Activated naive CD8-positive, alpha-beta T cell treated with anti-CD3 and anti-CD28 coated beads for 36 hours (primary cell): ENCODE results near the gene THY1. TPM values are rescaled to one million over a fixed set of nuclear protein-coding genes. Genes with fewer than 3 reads are reported as not detected.
"Not testable (repeated sequence)": the region's sequence is repeated elsewhere in the genome, so short reads cannot be mapped to it uniquely, and the experiment has no call there.

Experiments used
- DNase-seq: peaks from one replicate; pipeline ENCODE4 v3.0.0; 2021
- H3K27ac Mint-ChIP-seq: one replicate; pipeline ENCODE4 v1.8.0; 2022; ENCODE audit warnings: mild to moderate bottlenecking, moderate library complexity, mixed read lengths
- H3K27me3 Mint-ChIP-seq: one replicate; pipeline ENCODE4 v1.8.0; 2022; ENCODE audit warnings: mild to moderate bottlenecking, mixed read lengths
- H3K36me3 Mint-ChIP-seq: one replicate; pipeline ENCODE4 v1.8.0; 2021; ENCODE audit warnings: mild to moderate bottlenecking, mixed read lengths
- H3K4me1 Mint-ChIP-seq: one replicate; pipeline ENCODE4 v1.8.0; 2021; ENCODE audit warnings: mixed read lengths
- H3K4me3 Mint-ChIP-seq: one replicate; pipeline ENCODE4 v1.8.0; 2022; ENCODE audit warnings: mild to moderate bottlenecking, moderate library complexity, mixed read lengths
- H3K9me3 Mint-ChIP-seq: one replicate; pipeline ENCODE4 v1.8.0; 2022; ENCODE audit warnings: mixed read lengths
- total RNA-seq, 2 experiments: library from RNA; stranded (reverse); gene quantifications; one replicate each; pipeline ENCODE4 v1.2.3, GENCODE V29; 2021

THY1 gene
- total RNA-seq, result under 1 TPM in 1 of 2 experiments, not detected in 1; 0.30 TPM

DNA sequence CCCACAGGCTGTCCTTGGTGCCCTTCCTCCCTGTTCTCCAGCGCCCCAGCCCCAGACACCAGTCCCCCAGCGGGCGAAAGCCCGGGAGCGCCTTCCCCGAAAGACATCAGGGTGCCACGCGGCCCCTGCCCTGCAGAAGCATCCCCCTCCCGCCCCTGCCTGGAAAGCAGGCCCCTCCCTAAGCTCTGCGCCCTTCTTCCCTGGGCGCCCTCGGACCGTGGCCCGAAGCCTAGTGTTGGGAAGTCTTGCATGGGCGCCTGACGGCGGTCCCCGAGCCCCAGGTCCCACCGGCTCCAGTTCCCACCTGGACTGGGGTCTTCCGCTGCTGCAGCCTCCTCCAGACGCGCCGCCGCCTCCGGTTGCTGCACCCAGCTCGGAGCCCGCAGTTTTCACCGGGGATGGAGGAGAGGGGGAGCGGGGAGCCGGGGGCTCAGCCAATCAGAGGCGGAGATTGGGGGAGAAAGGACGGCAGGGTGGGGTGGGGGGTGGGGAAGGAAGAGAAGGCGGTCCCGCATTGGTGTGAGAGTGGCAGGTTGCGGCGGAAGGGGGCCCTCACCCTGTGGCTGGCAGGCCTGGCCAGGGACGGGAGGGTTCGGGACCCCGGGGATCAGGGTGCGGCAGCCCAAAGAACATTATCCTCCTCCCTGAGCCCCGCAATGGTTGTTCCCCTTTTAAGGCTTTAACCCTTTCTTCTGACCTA is at the start of gene THY1:
THY1 (minus strand) TSS at position 364 of the 700 bp plus-strand sequence. CDS start 2,267 bp downstream, outside the sequence.
- Mint-ChIP-seq H3K9me3 (no peaks in the 10 kb centered on the region), H3K4me3 (peak within 1 kb of the TSS; percentile 29), H3K27me3 (peaks cover 58% of the 10 kb centered on the region), H3K4me1 (peaks cover 10% of the 10 kb centered on the region), H3K36me3 (no peaks in the 10 kb centered on the region), H3K27ac (no peak within 1 kb of the TSS)
- no peak for DNase-seq

DNA sequence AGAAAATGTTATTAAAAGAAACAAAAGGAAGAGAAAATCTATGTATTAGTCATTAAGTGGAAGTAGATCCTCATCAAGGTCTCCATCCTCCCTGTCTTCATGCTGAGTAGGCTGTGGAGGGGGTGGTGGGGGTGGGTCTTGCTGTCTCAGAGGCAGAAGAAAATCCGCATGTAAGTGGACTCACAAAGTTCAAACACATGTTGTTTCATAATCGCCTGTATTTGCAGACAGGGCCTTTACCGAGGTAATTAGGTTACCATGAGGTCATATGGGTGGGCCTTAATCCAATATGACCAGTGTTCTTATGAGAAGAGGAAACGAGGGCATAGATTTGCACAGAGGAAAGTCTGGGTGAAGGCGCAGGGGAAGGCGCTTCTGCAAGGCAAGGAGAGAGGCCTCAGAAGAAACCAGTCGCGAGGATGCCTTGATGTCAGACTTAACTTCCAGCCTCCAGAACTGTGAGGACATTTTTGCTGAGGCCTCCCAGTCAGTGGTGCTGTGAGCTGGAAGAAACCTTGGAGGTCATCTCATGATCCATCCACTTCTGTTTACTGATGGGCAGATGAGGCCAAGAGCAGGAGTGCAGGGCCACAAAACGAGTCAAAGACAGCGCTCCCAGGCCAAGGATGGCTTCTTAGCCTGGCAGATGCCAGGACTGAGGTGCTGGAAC is 49.3 kb upstream of the THY1 start:
- no peak for DNase-seq
- H3K36me3 Mint-ChIP-seq, result peaks cover 3% of the 10 kb centered on the region
- H3K27ac Mint-ChIP-seq, result no peak overlapping the region
- H3K4me1 Mint-ChIP-seq, result no peaks in the 10 kb centered on the region
- H3K4me3 Mint-ChIP-seq, result no peak overlapping the region
- peaks cover 9% of the 10 kb centered on the region for H3K9me3 Mint-ChIP-seq
- H3K27me3 Mint-ChIP-seq, result peaks cover 49% of the 10 kb centered on the region

DNA sequence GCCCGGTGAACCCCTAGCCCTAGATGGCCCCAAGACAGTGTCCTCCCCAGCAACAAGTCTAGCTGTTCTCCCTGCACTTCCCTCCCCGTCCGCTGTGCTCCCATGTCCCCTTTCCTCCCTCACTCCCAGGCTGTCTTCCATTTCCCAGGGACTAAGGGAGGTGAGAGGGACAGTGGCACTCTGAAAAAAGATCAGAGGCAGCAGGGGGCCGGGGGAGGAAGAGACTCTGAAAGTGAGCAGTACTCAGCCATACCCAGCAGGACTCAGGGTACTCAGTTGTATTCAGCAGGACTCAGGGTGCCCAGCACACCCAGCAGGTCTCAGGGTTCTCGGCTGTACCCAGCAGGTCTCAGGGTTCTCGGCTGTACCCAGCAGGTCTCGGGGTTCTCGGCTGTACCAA is 48.4 kb upstream of the THY1 start:
- Mint-ChIP-seq H3K4me3 (no peak overlapping the region), H3K4me1 (no peaks in the 10 kb centered on the region), H3K9me3 (peaks cover 17% of the 10 kb centered on the region), H3K27ac (no peak overlapping the region), H3K36me3 (peaks cover 5% of the 10 kb centered on the region), H3K27me3 (peaks cover 57% of the 10 kb centered on the region)
- DNase-seq, result no peak

DNA sequence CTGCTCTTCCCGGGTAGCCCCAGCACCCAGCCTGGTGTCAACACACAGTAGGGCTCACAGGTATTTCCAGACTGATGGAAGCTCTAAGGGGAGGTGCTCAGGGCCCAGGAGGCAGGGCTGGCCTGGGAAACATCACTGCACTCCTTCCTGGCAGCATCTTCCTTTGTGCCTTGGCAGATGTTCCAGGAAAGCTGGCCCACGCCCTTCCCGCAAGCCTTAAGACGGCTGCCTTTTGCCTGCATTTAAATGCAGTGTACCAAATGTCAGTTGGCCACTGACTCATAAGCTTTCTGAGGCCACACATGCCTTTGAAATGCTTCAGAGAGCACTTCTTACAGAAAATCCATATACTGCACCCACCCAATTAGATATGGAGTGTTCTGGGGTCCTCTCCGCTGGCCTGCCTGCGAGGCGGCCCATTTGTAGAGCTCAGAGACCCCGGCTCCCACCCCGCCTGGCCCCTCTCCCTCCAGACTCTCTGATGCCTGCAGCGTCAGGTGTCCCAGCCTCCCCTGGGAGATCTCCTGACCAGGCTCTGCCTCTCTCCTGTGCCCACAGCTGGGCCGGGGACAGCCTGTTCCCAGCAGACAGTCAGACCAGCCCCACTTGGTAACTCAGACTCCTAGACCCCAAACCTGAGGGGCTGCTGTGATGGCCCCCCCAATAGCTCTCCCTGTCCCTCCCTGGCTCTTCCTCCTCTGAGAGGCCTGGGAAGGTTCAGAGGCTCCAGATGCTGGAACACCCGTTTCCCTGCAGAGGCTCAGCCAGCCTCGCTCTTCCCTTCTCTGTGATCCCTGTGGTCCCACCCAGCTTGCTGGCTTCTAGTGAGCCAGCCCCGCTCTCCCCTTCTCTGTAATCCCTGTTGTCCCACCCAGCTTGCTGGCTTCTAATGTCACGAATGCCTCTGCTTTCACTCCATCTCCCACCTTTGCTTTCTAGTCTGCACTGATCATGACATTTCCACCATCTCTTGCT is 47.6 kb upstream of the THY1 start:
- Mint-ChIP-seq H3K9me3 (peaks cover 22% of the 10 kb centered on the region), H3K27me3 (peaks cover 56% of the 10 kb centered on the region), H3K4me3 (no peak overlapping the region), H3K27ac (no peak overlapping the region), H3K36me3 (peaks cover 5% of the 10 kb centered on the region), H3K4me1 (no peaks in the 10 kb centered on the region)
- no peak for DNase-seq

DNA sequence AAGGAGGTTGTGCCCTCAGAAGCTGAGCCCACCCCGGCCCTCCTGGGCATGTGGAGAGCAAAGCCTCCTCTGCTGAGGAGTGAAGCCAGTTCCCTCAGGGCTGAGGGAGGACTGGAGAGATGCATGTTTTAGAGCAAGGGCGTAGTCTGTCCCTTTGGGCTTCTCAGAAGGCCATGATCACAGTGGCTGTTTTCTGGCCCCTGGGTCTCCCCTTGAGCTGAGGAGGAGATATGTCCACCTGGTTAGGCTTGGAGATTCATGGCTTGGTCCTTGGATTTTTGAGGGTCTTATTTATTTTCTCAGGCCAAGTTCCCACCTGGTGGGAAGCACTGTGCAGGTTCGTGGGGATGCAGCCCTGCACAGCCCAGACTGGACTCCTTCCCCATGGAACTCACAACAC is 46.5 kb upstream of the THY1 start:
- H3K4me3 Mint-ChIP-seq, result no peak overlapping the region
- peaks cover 32% of the 10 kb centered on the region for H3K9me3 Mint-ChIP-seq
- H3K27me3 Mint-ChIP-seq, result peaks cover 59% of the 10 kb centered on the region
- no peak for DNase-seq
- H3K36me3 Mint-ChIP-seq, result peaks cover 5% of the 10 kb centered on the region
- H3K27ac Mint-ChIP-seq, result no peak overlapping the region
- no peaks in the 10 kb centered on the region for H3K4me1 Mint-ChIP-seq

DNA sequence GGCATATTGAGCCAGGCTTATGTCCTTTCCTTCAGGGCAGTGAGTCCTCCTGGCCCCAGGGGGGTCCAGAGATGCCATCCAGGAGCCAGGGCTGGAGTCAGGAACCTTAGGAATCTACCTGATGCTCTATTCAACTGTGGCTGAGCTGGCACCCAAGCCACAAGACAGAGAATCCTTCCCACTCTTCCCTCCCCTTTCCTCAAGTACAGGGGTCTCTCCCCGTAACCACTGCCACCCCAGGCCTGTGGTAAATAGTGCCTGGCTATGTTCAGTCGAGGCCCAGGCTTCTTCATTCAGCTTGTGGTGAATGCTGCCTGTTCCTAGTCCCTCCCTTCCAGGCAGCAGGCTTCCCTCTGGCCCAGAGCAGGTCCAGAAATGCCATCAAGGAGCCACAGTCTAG is 45.5 kb upstream of the THY1 start:
- no peaks in the 10 kb centered on the region for H3K4me1 Mint-ChIP-seq
- H3K9me3 Mint-ChIP-seq, result peaks cover 34% of the 10 kb centered on the region
- no peak overlapping the region for H3K27ac Mint-ChIP-seq
- peaks cover 5% of the 10 kb centered on the region for H3K36me3 Mint-ChIP-seq
- H3K4me3 Mint-ChIP-seq, result no peak overlapping the region
- peaks cover 64% of the 10 kb centered on the region for H3K27me3 Mint-ChIP-seq
- DNase-seq, result no peak

DNA sequence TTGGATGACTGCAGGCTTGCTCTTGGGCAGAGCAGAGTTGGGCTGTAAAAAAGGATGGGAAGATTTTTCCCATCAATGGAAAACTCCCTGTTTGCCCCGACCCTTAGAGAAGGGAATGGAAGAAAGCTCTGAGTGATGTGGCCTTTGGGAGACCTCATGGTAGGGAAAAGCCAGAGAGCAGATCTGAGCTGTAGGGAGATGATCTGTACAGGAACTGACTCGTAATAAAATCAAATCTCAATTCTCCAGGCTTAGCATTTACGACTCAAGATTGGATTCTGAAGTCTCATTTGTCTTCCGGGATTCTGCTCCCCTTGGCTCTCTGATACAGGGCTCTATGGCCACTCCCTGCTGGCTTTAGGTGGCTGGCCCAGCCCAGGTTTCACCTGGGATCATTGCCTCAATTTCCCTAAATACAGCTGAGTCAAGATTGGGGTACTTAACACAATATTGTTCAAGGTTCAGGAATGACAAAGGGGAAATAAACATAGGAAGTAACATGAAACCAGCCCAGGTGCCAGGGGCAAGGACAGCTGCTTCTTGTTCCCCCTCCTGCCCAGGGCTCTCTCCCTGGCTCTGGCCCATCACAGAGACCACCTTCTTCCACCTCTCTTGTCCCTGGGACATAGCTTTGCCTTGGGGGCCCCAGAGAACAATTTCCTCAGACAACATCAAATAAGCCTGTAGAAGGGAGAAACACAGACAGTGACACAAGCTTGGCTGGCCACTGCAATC is 38.4 kb upstream of the THY1 start:
- Mint-ChIP-seq H3K4me3 (no peak overlapping the region), H3K36me3 (no peaks in the 10 kb centered on the region), H3K27ac (no peak overlapping the region), H3K9me3 (peaks cover 19% of the 10 kb centered on the region), H3K27me3 (peaks cover 48% of the 10 kb centered on the region), H3K4me1 (no peaks in the 10 kb centered on the region)
- no peak for DNase-seq

DNA sequence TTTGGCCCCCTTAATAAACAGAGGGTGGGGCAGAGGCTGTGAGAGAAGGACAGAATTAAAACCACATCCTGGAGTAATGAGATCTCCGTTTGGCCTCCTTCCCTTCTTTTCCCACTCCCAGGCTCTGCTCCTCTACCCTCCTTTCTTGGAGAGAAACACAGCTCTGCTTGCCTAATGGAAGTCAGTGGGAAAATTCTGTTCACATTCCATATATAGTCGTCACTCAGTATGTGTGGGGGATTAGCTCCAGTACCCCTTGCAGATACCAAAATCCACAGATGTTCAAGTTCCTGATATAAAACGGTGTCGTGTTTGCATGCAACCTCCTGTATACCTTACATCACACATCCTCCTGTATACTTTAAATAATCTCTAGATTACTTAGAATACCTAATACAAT is 37.6 kb upstream of the THY1 start:
- no peak overlapping the region for H3K4me3 Mint-ChIP-seq
- no peaks in the 10 kb centered on the region for H3K4me1 Mint-ChIP-seq

DNA sequence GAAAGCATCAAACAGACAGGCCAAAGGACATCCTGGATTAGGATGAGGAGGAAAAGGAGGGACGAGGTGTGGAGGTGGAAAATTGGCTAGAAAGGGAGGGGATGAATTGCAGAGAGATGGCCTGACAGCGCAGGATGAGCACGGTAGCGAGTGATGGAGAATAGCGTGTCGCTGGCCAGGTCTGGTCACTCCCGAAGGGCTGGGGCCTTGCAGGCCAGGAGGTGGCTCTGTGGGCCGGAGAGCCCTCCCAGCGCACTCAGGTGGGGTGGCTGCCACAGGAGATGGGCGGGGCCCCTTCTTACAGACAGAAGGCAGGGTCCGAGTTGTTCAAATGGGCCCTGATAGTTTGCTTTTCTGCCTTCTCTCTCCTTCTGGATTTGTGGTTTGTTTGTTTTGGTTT is 37.1 kb upstream of the THY1 start:
- H3K27me3 Mint-ChIP-seq, result peaks cover 42% of the 10 kb centered on the region
- no peak for DNase-seq
- no peak overlapping the region for H3K27ac Mint-ChIP-seq

More for the DNA sequence above, 37.6 kb upstream of the THY1 start:
- Mint-ChIP-seq H3K9me3 (peaks cover 13% of the 10 kb centered on the region), H3K36me3 (no peaks in the 10 kb centered on the region), H3K27me3 (peaks cover 43% of the 10 kb centered on the region), H3K27ac (no peak overlapping the region)
- no peak for DNase-seq

DNA sequence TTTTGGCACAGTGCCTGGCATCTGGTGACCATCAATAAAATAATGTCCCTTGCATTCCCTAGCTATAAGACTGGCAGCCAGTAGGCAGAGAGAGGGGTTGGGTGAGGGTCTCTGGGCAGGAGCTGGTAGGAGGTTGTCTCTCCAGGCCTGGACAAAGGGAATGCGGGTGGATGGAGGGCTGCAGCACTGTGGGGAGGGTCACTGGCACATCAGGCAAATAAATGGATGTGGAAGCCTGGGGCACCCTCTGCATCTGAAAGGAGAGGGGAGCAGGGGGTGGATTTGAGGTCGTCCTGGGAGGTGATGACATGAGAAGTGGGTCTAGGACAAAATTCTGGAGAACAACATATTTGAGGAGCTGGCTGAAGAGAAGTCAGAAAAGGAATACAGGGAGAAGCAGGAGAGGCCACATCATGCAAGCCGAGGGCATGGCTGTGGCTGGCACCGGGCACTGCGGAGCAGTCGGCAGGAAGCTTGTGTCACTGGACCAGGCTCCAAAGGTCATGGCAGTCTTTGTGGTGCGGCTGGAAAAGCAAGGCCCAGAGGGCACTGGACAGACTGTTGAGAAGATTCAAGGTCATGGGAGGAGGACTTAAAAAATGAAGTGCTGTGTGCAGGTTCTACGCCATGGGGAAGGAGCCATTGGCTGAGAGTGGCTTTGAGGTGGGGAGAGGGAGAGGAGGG is 36.5 kb upstream of the THY1 start:
- Mint-ChIP-seq H3K27ac (no peak overlapping the region), H3K27me3 (peaks cover 36% of the 10 kb centered on the region), H3K4me1 (no peaks in the 10 kb centered on the region), H3K36me3 (no peaks in the 10 kb centered on the region), H3K4me3 (no peak overlapping the region), H3K9me3 (peaks cover 2% of the 10 kb centered on the region)
- no peak for DNase-seq

More for the DNA sequence above, 37.1 kb upstream of the THY1 start:
- Mint-ChIP-seq H3K9me3 (peaks cover 9% of the 10 kb centered on the region), H3K4me1 (no peaks in the 10 kb centered on the region), H3K36me3 (no peaks in the 10 kb centered on the region), H3K4me3 (no peak overlapping the region)

DNA sequence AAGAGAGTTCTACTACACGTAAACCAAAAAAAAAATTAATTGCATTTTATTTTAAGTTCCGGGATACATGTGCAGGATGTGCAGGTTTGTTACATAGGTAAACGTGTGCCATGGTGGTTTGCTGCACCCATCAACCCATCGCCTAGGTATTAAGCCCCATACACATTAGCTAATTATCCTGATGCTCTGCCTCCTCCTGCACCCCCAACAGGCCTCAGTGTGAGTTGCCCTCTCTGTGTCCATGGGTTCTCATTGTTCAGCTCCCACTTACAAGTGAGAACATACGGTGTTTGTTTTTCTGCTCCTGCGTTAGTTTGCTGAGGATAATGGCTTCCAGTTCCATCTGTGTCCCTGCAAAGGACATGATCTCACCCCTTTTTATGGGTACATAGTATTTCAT is 32.7 kb upstream of the THY1 start:
- not testable (repeated sequence) for H3K4me1 Mint-ChIP-seq, H3K9me3 Mint-ChIP-seq, H3K27ac Mint-ChIP-seq, DNase-seq, H3K4me3 Mint-ChIP-seq, H3K36me3 Mint-ChIP-seq
- peaks cover 29% of the 10 kb centered on the region for H3K27me3 Mint-ChIP-seq

DNA sequence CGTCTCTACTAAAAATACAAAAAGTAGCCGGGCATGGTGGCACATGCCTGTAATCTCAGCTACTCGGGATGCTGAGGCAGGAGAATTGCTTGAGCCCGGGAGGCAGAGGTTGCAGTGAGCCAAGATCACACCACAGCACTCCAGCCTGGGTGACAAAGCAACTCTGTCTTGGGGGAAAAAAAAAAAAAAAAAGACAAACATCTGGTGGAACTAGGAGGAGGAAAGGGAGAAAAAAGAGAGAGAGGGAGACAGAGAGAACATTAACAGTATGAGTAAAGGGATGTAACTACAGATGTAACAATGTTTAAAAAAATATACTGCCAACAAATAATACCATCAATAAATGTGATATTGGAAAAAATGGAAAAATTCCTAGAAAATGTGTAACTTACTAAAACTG is 32.3 kb upstream of the THY1 start:
- not testable (repeated sequence) for H3K36me3 Mint-ChIP-seq
- peaks cover 29% of the 10 kb centered on the region for H3K27me3 Mint-ChIP-seq

DNA sequence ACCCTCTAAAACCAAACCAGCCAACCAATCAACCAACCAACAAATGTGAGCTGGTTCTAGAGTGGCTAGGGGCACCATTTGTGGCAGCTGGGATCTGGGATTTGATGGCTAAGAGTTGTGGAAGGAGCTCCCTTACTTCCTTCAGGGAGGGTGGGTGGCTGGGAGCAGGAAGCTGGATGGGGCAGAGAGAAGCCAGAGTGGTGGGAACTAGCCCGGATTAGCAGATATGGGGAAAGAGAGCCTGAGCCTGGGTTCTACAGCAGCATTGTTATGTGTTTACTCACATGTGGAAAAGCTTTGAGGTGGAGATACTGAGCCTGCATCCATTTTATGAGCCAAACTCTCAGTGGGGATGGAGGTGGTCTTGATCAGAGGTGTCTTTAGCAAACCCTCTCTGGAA is 30.9 kb upstream of the THY1 start:
- no peaks in the 10 kb centered on the region for H3K36me3 Mint-ChIP-seq
- H3K27me3 Mint-ChIP-seq, result peaks cover 22% of the 10 kb centered on the region
- no peak for DNase-seq
- no peaks in the 10 kb centered on the region for H3K4me1 Mint-ChIP-seq
- H3K4me3 Mint-ChIP-seq, result no peak overlapping the region
- H3K27ac Mint-ChIP-seq, result no peak overlapping the region
- H3K9me3 Mint-ChIP-seq, result no peaks in the 10 kb centered on the region

More for the DNA sequence above, 32.3 kb upstream of the THY1 start:
- not testable (repeated sequence) for H3K4me3 Mint-ChIP-seq, H3K27ac Mint-ChIP-seq, DNase-seq, H3K4me1 Mint-ChIP-seq, H3K9me3 Mint-ChIP-seq
